HFFc6 (cell line): ENCODE measurements around the gene OSBPL5. TPM values are rescaled to one million over a fixed set of nuclear protein-coding genes. Genes with fewer than 3 reads are reported as not detected.

Source experiments
- DNase-seq: peaks from one replicate; pipeline ENCODE4 v3.0.0-alpha.2; 2018
- H3K27ac Mint-ChIP-seq: 2 replicates; pipeline ENCODE4 v1.8.0; 2020; ENCODE audit warnings: mild to moderate bottlenecking, mixed read lengths
- H3K27me3 Mint-ChIP-seq: 2 replicates; pipeline ENCODE4 v1.8.0; 2021; ENCODE audit warnings: mild to moderate bottlenecking, moderate library complexity, mixed read lengths; ENCODE audit not compliant: insufficient read depth
- H3K36me3 Mint-ChIP-seq: 2 replicates; pipeline ENCODE4 v1.8.0; 2021; ENCODE audit warnings: low read depth, mixed read lengths
- H3K4me1 Mint-ChIP-seq: 2 replicates; pipeline ENCODE4 v1.8.0; 2020; ENCODE audit warnings: low read depth, mixed read lengths
- H3K4me3 Mint-ChIP-seq: 2 replicates; pipeline ENCODE4 v1.8.0; 2020; ENCODE audit warnings: mild to moderate bottlenecking, moderate library complexity, mixed read lengths
- H3K9me3 Mint-ChIP-seq: 2 replicates; pipeline ENCODE4 v1.8.0; 2020; ENCODE audit warnings: mild to moderate bottlenecking, mixed read lengths
- total RNA-seq, 6 experiments: library from RNA; stranded (reverse); fragmentation: NEBNext Ultra II Directional; extraction: Animal tissue kit (Norgen Biotek cat#: 25700); gene quantifications; 2 replicates in 1 of 6; 3 replicates in 5 of 6; pipeline ENCODE4 v1.2.3, GENCODE V29; 2021
- TF ChIP-seq, protein P1 (sequence below): fragments of 200-600 bp; sonication (generic); IDR thresholded peaks from 2 replicates; pipeline ENCODE4 v1.5.0; 2021; ENCODE audit warnings: antibody characterized with exemption, mild to moderate bottlenecking

Gene OSBPL5
- total RNA-seq, 6 experiments from 2014 or later: 32.6 to 42.6 (median 36.7) TPM

GRCh38 chr11:3104961-3105790 is 59.9 kb downstream of the OSBPL5 start:
- H3K4me3 Mint-ChIP-seq: no peak overlapping the region
- no peaks in the 10 kb centered on the region for H3K9me3 Mint-ChIP-seq
- TF ChIP-seq, protein P1, sequence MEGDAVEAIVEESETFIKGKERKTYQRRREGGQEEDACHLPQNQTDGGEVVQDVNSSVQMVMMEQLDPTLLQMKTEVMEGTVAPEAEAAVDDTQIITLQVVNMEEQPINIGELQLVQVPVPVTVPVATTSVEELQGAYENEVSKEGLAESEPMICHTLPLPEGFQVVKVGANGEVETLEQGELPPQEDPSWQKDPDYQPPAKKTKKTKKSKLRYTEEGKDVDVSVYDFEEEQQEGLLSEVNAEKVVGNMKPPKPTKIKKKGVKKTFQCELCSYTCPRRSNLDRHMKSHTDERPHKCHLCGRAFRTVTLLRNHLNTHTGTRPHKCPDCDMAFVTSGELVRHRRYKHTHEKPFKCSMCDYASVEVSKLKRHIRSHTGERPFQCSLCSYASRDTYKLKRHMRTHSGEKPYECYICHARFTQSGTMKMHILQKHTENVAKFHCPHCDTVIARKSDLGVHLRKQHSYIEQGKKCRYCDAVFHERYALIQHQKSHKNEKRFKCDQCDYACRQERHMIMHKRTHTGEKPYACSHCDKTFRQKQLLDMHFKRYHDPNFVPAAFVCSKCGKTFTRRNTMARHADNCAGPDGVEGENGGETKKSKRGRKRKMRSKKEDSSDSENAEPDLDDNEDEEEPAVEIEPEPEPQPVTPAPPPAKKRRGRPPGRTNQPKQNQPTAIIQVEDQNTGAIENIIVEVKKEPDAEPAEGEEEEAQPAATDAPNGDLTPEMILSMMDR: no peak
- no peaks in the 10 kb centered on the region for H3K4me1 Mint-ChIP-seq
- H3K27me3 Mint-ChIP-seq: peaks cover 3% of the 10 kb centered on the region
- no peak overlapping the region for H3K27ac Mint-ChIP-seq
- peaks cover 9% of the 10 kb centered on the region; the same call in 1 of the 2 replicates for H3K36me3 Mint-ChIP-seq
- DNase-seq: no peak

DNA sequence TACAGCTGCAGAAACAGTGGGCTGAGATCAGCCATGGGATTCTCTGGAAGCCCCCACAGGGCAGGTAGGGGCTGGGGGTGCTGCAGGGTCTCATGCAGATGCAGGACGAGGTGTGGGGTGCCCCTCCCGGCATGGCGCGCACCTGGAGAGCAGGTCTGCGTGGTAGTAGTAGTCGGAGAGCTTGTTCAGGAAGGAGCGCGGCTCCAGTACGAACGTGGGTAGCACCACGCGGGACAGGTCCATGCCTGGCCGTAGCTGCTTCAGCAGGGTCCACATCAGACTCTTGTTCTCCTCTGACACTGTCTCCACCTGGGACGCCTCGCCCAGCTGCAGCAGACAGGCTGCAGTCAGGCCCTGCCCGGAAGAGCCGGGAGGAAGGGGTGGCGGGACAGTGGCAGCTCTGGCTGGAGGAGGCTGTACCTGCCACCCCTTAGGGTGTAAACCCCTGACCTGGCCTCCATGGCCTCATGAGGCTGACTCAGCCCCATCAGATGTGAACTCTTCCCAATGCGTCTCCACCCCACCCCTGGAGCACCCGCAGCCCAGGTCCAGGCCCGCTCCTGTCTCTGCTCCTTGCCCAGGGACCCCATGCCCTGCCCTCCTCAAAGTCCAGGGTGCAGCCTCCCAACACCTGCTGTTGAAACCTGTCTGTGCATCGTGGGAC is 60.9 kb downstream of the OSBPL5 start:
- Mint-ChIP-seq H3K27me3 (peaks cover 1% of the 10 kb centered on the region; the same call in 1 of the 2 replicates), H3K36me3 (peaks cover 15% of the 10 kb centered on the region), H3K27ac (no peak overlapping the region), H3K4me3 (no peak overlapping the region), H3K9me3 (no peaks in the 10 kb centered on the region), H3K4me1 (no peaks in the 10 kb centered on the region)
- TF ChIP-seq, protein P1: no peak
- no peak for DNase-seq

DNA sequence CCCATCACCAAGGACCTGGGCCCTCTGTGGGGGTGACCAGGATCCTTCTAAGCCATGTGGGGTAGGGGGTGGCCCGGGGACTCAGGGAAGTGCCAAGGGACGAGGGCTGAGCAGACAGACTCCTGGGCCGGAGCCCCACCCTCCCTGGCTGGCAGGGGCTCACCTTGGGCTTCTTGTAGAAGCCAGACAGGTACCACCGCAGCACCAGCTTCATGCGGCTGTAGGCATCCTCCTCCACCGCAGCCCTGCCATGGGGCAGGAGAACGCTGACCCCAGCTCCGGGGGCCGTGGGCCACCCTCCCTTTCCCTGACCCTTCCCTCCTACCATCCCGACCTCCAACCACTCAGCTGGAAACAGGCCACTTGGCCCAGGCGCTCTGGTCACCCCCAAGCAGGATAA is 62.0 kb downstream of the OSBPL5 start:
- Mint-ChIP-seq H3K4me3 (no peak overlapping the region), H3K36me3 (peaks cover 19% of the 10 kb centered on the region), H3K27ac (no peak overlapping the region), H3K4me1 (no peaks in the 10 kb centered on the region), H3K9me3 (no peaks in the 10 kb centered on the region), H3K27me3 (peaks cover 1% of the 10 kb centered on the region; the same call in 1 of the 2 replicates)
- TF ChIP-seq, protein P1: no peak
- DNase-seq: no peak

DNA sequence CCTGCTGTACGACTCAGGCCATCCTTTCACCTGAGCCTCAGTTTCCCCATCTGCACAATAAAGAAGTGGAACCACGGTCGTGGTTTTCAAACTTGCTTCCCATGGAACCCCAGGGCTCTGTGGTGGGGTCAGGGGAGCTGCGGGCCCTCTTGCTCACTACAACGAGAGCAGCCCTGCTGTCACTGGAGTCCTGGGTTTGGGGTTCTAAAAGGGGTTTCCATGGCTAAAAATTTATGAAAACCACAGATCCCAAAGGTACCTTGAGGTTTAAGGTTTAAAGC is 62.5 kb downstream of the OSBPL5 start:
- TF ChIP-seq, protein P1: no peak

DNA sequence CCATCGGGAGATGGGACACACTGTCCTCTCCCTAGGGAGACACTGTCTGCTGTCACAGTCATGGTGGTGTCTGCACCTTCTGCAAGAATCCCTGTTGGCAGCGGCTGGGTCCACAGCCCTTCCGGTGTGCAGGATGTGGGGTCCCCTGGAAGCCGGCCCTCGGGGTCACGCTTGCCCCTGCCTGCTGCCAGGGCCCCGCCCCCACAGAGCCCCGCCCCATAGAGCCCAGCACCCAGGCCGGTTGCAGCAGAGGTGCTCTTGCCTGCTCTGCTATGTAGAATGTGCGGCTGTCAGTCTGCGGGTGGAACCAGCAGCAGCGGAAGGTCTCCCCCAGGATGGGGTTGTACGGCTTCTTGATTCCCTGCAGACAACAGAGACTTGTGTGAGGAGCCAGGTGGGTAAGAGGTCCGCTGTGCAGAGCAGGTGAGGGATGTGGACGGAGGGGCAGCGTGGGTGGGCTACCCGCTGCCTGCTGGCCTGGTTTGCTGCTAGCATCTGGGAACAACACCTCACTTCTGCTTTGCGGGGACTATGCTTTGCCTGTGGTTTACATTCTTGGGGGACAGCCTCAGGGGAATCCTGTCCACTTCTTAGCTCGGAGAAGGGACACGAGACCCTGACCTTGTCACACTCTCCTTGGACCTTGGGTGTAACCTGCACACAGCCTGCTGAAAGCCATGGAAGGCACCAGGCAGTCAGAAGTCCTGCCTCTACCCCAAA is 63.0 kb downstream of the OSBPL5 start:
- TF ChIP-seq, protein P1: no peak
- peaks cover 19% of the 10 kb centered on the region for H3K36me3 Mint-ChIP-seq
- H3K9me3 Mint-ChIP-seq: no peaks in the 10 kb centered on the region
- DNase-seq: no peak
- H3K27ac Mint-ChIP-seq: no peak overlapping the region
- H3K27me3 Mint-ChIP-seq: peaks cover 1% of the 10 kb centered on the region; the same call in 1 of the 2 replicates
- no peak overlapping the region for H3K4me3 Mint-ChIP-seq
- no peaks in the 10 kb centered on the region for H3K4me1 Mint-ChIP-seq

More for the DNA sequence above, 62.5 kb downstream of the OSBPL5 start:
- DNase-seq: no peak
- Mint-ChIP-seq H3K27ac (no peak overlapping the region), H3K9me3 (no peaks in the 10 kb centered on the region), H3K4me1 (no peaks in the 10 kb centered on the region), H3K27me3 (peaks cover 1% of the 10 kb centered on the region; the same call in 1 of the 2 replicates), H3K36me3 (peaks cover 19% of the 10 kb centered on the region), H3K4me3 (no peak overlapping the region)
